HEK293T (cell line): Measurements from ENCODE around the gene PIP4K2B.

Experiments used
- ARNT ChIP-seq: fragments of 450-650 bp; IDR thresholded peaks from 2 replicates; pipeline ENCODE4 v1.6.1; 2017; ENCODE audit warnings: mild to moderate bottlenecking
- ELF4 ChIP-seq: fragments of 450-650 bp; IDR thresholded peaks from 2 replicates; pipeline ENCODE4 v1.6.1; 2017; ENCODE audit warnings: antibody characterized with exemption
- FOXA1 ChIP-seq: fragments of 450-650 bp; IDR thresholded peaks from 2 replicates; pipeline ENCODE4 v1.6.1; 2016; ENCODE audit warnings: mild to moderate bottlenecking
- FOXK2 ChIP-seq: fragments of 450-650 bp; IDR thresholded peaks from 2 replicates; pipeline ENCODE4 v1.6.1; 2016; ENCODE audit warnings: mild to moderate bottlenecking
- FOXM1 ChIP-seq: fragments of 450-650 bp; IDR thresholded peaks from 2 replicates; pipeline ENCODE4 v1.6.1; 2017; ENCODE audit warnings: mild to moderate bottlenecking, borderline replicate concordance
- HDGF ChIP-seq: fragments of 450-650 bp; IDR thresholded peaks from 2 replicates; pipeline ENCODE4 v1.6.1; 2017; ENCODE audit warnings: antibody characterized with exemption, borderline replicate concordance
- L3MBTL2 ChIP-seq: fragments of 450-650 bp; conservative IDR thresholded peaks from 2 replicates; pipeline ENCODE4 v1.6.1; 2016; ENCODE audit warnings: mild to moderate bottlenecking
- LEF1 ChIP-seq: fragments of 450-650 bp; IDR thresholded peaks from 2 replicates; pipeline ENCODE4 v1.6.1; 2017; ENCODE audit warnings: mild to moderate bottlenecking, borderline replicate concordance
- NFRKB ChIP-seq: fragments of 450-650 bp; IDR thresholded peaks from 2 replicates; pipeline ENCODE4 v1.6.1; 2016; ENCODE audit warnings: mild to moderate bottlenecking, moderate library complexity
- SP1 ChIP-seq: fragments of 450-650 bp; IDR thresholded peaks from 2 replicates; pipeline ENCODE4 v1.6.1; 2017
- SUZ12 ChIP-seq: fragments of 450-650 bp; IDR thresholded peaks from 2 replicates; pipeline ENCODE4 v1.6.1; 2016; ENCODE audit warnings: mild to moderate bottlenecking
- TARDBP ChIP-seq: fragments of 450-650 bp; IDR thresholded peaks from 2 replicates; pipeline ENCODE4 v1.6.1; 2016
- ZNF384 ChIP-seq: fragments of 450-650 bp; IDR thresholded peaks from 2 replicates; pipeline ENCODE4 v1.6.1; 2016
- TF ChIP-seq, protein P1 (sequence below): fragments of 450-650 bp; IDR thresholded peaks from 2 replicates; pipeline ENCODE4 v1.6.1; 2016

DNA sequence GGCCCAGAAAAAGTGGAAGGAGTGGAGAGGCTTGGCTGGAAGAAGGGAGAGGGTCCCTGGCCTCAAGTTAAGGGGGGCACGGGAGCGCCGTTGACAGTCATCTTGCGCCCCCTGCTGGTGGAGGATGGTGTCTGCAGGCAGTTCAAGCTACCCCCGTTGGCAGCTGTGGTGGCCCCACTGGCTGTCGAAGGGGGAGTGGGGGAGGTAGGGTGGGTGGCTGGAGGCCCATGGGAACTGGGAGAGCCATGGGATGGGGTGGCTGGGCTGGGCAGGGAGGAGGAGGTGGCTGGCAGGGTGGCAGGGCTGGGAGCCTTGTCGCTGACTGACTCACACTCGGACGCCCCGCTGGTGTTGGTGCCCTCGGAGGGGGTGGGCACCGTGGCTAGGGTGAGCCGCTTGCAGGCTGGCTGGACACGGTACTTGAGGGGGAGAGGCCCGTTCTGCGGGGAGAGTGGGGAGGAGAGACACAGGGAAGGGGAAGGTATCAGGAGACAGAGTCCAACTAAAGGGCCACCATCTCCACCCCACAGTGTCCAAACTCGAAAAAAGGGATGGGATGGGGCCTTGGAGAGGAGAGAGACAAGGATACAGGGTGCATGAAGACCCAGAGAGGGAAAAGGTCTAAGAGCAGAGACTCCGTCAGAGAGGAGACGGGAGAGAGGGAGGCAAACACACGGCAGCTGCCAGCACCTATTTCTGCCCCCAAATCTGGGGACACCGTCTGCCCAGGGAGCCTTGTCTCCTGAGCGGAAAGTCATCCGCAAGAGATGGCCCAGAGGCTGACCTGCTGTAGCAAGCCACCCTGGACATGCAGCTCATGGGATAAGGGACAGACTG, 64.0 kb downstream of the PIP4K2B start:
- no peak for TF ChIP-seq ZNF384
- no peak for TF ChIP-seq SP1
- TF ChIP-seq HDGF = no peak
- no peak for TF ChIP-seq FOXK2
- TF ChIP-seq, protein P1, sequence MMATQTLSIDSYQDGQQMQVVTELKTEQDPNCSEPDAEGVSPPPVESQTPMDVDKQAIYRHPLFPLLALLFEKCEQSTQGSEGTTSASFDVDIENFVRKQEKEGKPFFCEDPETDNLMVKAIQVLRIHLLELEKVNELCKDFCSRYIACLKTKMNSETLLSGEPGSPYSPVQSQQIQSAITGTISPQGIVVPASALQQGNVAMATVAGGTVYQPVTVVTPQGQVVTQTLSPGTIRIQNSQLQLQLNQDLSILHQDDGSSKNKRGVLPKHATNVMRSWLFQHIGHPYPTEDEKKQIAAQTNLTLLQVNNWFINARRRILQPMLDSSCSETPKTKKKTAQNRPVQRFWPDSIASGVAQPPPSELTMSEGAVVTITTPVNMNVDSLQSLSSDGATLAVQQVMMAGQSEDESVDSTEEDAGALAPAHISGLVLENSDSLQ = no peak
- no peak for TF ChIP-seq FOXM1
- no peak for TF ChIP-seq LEF1
- TF ChIP-seq ARNT = no peak
- TF ChIP-seq TARDBP = no peak
- TF ChIP-seq SUZ12 = no peak
- no peak for TF ChIP-seq FOXA1
- no peak for TF ChIP-seq L3MBTL2
- TF ChIP-seq NFRKB = no peak
- TF ChIP-seq ELF4 = no peak
